Fibroblast of peridontal ligament (primary cell): ENCODE measurements around the gene ERVK3-1.

Experiments
- DNase-seq: peaks from one replicate; pipeline ENCODE4 v3.0.0-alpha.2; 2010; ENCODE audit errors: extremely low read depth

The ERVK3-1 gene

DNA sequence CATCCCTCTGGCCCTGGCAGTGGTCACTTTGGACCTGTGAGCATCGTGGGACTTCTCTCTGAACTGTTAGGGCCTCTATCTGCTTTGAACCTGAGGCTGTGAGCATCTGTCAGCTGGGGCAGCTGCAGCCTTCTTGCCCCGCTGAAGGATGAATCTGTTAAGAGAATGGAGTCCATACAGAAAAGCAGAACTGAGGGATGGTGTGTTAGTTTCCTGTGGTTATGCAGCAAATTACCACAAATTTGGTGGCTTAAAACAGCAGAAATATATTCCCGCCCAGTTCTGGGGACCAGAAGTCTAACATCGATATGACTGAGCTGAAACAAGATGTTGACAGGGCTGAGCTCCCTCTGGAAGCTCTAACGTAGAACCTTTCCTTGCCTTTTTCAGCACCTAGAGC, 59.0 kb downstream of the ERVK3-1 start:
- DNase-seq, result no peak
